Choroid plexus epithelial cell (primary cell): ENCODE results near the gene TMEM17.
"Not testable (repeated sequence)": the region's sequence is repeated elsewhere in the genome, so short reads cannot be mapped to it uniquely, and the experiment has no call there.

Source experiments
- DNase-seq: peaks from one replicate; pipeline ENCODE4 v3.0.0-alpha.2; 2010; ENCODE audit warnings: low read depth
- H3K4me3 ChIP-seq: 2 replicates; pipeline ENCODE4 v1.5.1; 2011; ENCODE audit warnings: low read depth, mild to moderate bottlenecking, control low read depth, low read length, moderate library complexity
- CTCF ChIP-seq: conservative IDR thresholded peaks from 2 replicates; pipeline ENCODE4 v1.5.1; 2011; ENCODE audit warnings: low read depth, mild to moderate bottlenecking, control low read depth, inconsistent platforms, low read length, moderate library complexity

Gene TMEM17

DNA sequence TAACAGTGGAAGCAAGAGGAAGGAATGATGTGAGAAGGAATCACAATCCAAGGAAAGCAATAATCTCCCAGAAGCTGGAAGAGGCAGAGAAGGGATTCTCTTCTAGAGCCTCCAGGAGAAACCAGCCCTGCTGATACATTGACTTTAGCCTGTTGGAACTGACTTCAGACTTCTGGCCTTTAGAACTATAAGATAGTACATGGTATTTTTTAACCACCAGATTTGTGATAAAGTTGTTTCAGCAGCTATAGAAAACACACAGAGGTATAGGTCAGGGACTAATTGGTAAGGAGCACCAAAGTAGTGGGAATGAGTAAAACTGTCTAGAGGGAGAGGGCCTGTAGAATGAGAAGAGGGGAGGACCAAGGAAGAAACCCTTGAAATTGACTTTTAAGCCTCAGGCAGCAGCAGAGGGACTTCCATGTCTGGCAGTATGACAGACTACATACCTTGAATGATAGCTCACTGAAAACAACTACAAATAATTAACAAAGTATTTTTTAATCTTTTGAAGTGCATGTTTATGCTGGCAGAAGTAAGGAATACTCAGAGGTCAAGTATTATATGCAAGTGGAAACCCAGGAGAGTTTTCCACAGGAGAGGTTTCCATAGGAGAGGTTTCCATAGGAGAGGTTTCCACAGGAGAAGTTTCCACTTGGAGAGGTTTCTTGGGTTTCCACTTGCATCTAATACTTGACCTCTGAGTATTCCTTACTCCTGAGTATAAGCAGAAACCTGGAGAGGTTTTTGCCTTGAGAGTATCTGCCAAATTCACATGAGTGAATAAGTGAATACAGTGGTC, 33.8 kb upstream of the TMEM17 start:
- TF ChIP-seq CTCF: no peak

GRCh38 chr2:62538756-62539155, 32.8 kb upstream of the TMEM17 start:
- no peak overlapping the region for H3K4me3 ChIP-seq
- DNase-seq: no peak
- TF ChIP-seq CTCF: no peak

More for the DNA sequence above, 33.8 kb upstream of the TMEM17 start:
- no peak overlapping the region for H3K4me3 ChIP-seq
- no peak for DNase-seq

DNA sequence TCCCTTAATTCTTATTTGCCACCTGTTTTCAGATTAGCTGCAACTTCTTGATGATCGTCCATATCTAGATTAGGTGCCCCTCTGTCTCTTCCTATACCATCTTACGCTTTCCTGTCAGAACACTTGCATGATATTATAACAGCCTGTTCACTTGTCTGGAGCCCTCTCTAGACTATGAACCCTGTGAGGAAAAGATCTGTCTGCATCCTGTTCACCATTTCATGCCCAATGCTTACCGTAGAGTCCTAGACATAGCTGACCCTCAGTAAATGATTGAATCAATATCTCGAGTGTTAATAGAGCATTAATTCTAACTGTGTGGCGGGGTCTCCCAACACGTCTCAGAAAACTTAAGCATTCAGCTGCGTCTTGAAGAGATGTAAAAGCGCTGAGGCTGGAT, 31.8 kb upstream of the TMEM17 start:
- no peak overlapping the region for H3K4me3 ChIP-seq
- no peak for DNase-seq
- TF ChIP-seq CTCF: no peak

DNA sequence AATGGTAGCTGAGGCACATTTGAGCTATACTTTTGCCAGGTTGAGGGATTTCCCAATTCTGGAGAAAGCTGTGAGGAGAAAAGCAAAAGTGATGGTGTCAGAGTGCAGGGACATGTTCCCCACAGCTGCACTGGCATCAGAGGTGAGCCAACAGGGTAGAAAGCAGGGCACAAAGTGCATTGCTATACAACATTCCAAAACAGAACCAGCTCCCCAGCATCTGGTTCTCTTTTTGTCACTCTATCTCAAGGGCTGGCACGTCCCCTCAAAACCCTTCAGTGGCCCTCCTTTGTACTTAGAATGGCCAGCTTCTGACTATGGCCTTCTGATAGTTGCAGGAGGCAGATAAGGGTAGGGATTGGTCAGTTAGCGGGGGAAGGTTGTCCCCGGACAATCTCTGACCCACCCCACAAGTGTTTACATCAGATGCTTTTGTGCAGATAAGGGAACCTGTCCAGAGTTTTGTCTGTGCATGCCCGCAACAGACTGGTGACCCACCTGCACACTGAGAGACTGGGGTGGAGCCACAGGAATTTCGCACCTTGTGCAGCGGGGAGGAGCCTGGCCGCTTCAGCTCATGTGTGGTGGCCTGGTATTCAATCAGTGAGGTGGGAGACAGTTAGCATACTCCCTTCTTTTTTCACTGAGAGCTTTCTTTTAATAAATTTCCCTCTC, 31.0 kb upstream of the TMEM17 start:
- no peak for DNase-seq
- TF ChIP-seq CTCF: no peak
- no peak overlapping the region for H3K4me3 ChIP-seq

DNA sequence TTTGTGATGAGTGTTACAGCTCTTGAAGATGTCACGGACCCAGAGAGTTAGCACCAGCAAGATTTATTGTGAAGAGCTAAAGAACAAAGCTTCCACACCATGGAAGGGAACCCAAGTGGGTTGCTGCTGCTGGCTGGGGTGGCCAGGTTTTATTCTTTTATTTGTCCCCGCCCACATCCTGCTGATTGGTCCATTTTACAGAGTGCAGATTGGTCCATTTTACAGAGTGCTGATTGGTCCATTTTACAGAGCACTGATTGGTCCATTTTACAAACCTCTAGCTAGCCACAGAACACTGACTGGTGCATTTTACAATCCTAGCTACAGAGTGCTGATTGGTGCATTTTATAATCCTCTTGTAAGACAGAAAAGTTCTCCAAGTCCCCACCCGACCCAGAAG, 29.5 kb upstream of the TMEM17 start:
- DNase-seq, H3K4me3 ChIP-seq: not testable (repeated sequence)

GRCh38 chr2:62531594-62531993, 25.6 kb upstream of the TMEM17 start:
- no peak for TF ChIP-seq CTCF
- no peak for DNase-seq
- H3K4me3 ChIP-seq: no peak overlapping the region

DNA sequence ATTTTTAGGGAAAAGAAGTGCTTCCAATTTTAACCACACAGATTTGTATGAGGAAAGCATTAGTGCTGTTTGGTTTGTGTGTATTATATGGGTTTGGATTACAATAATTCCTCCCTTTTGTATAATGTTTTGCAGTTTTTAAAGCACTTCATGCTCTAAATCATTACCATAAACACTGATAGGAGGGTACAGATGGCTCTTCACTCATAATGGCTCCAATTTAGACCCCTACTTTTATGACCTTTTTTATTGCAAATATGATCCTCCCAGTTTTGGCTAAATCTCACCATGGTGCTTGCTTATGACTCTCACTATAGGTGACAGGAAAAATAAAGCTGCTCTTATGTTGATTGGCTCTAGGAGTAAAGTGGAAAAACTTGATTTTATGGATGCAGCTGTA, 23.8 kb upstream of the TMEM17 start:
- no peak for TF ChIP-seq CTCF
- no peak overlapping the region for H3K4me3 ChIP-seq
- no peak for DNase-seq
